Kidney (tissue), 14 donors: Measurements from ENCODE around the gene DTX4. TPM values are rescaled to one million over a fixed set of nuclear protein-coding genes. Genes with fewer than 3 reads are reported as not detected.

Source experiments
- DNase-seq, 5 donors: peaks; one replicate each; pipeline ENCODE4 v3.0.0-alpha.2; 2013 to 2020
- FAIRE-seq: peaks from 2 replicates; lab custom pipeline; 2012; peaks lifted over from hg19 to GRCh38; lab: Jason Lieb, UNC
- H3K27ac ChIP-seq, 2 donors: one replicate each; pipeline ENCODE4 v1.7.0; 2013; ENCODE audit warnings: low read depth in 2 of 2, low read length in 2 of 2, inconsistent platforms in 1 of 2
- H3K27me3 ChIP-seq: one replicate; pipeline ENCODE4 v1.7.1; 2013; ENCODE audit warnings: low read length, inconsistent platforms; ENCODE audit not compliant: control insufficient read depth, insufficient read depth
- H3K36me3 ChIP-seq, 3 donors: one replicate each; pipeline versions ENCODE4 v1.7.0 to v1.7.1; 2013; ENCODE audit warnings: low read length in 3 of 3, control low read depth in 1 of 3, inconsistent platforms in 1 of 3; ENCODE audit not compliant: insufficient read depth in 3 of 3, control insufficient read depth in 2 of 3
- H3K4me1 ChIP-seq, 3 donors: one replicate each; pipeline versions ENCODE4 v1.7.0 to v1.7.1; 2013; ENCODE audit warnings: low read length in 3 of 3, inconsistent platforms in 1 of 3, low read depth in 1 of 3; ENCODE audit not compliant: control insufficient read depth in 2 of 3, insufficient read depth in 2 of 3
- H3K4me3 ChIP-seq, 3 donors: one replicate each; pipeline versions ENCODE4 v1.7.0 to v1.8.1; 2013; ENCODE audit warnings: low read length in 3 of 3, control low read depth in 1 of 3, inconsistent platforms in 1 of 3
- H3K9ac ChIP-seq, 3 donors: one replicate each; pipeline versions ENCODE4 v1.7.0 to v1.7.1; 2013; ENCODE audit warnings: low read length in 3 of 3, control low read depth in 1 of 3, inconsistent platforms in 1 of 3
- H3K9me3 ChIP-seq, 3 donors: one replicate each; pipeline versions ENCODE4 v1.7.0 to v1.7.1; 2013; ENCODE audit warnings: low read length in 3 of 3, control low read depth in 1 of 3, inconsistent platforms in 1 of 3; ENCODE audit not compliant: control insufficient read depth in 2 of 3, insufficient read depth in 1 of 3
- intact Hi-C: fragments of 100-400 bp; cut with DNase I; formaldehyde crosslinking; loops from one replicate; pipeline ENCODE4 v1.11.1; 2022
- polyA plus RNA-seq: library from polyadenylated mRNA; stranded (reverse); fragments of 350-450 nt; fragmentation: Illumina TruSeq; extraction: RNeasy Lipid Tissue Mini Kit (QIAGEN cat#74804); gene quantifications from one replicate; pipeline ENCODE4 v1.2.3, GENCODE V29; 2014; ENCODE audit warnings: low read depth, low replicate concordance; ENCODE audit not compliant: insufficient read depth
- total RNA-seq: library from RNA; stranded (reverse); fragmentation: NEBNext Ultra II Directional; extraction: Animal tissue kit (Norgen Biotek cat#: 25700); gene quantifications from one replicate; pipeline ENCODE4 v1.2.1, GENCODE V29; 2021
- TF ChIP-seq, protein P1 (sequence below): IDR thresholded peaks from 3 replicates; pipeline ENCODE4 v1.5.1; 2012; ENCODE audit warnings: mild to moderate bottlenecking, moderate library complexity, borderline replicate concordance; ENCODE audit not compliant: insufficient read depth; ENCODE audit errors: extremely low read depth
- donor health status: control.
- donor health status: control.
- donor health status: control.
- donor health status: control.
- donor health status: control.
- donor health status: DM: yes; HTN: yes; CAD: no.
- donor health status: Normal renal cell carcinoma (clear cell type).

Gene DTX4
- total and polyA plus RNA-seq, 2 donors from 2014 or later, result 7.2 to 21.8 TPM

DNA sequence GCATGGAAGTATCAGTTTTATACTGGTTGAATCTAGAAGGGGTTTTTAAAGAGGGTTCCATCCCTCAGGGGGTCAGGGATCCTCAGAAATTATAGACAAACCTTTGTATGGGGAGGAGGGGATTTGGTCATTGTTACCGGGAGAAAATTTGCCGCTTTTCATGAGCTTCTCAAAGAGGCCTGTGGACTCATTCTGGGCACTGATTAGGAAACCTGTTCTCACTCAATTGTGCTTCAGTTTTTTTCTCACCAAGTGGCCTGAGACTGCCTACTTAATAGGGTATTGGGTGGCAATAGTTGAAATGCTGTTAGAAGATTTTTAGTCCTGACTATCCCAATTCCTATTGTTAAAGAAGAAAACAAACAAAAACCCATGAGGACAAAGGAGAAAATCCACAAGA is 26.8 kb downstream of the DTX4 start:
- peaks cover 9 to 30% (median 15%) of the 10 kb centered on the region in 3 donors for H3K36me3 ChIP-seq
- no peaks in the 10 kb centered on the region for H3K27me3 ChIP-seq
- FAIRE-seq (no peak), DNase-seq (no peak)
- H3K9me3 ChIP-seq, result no peaks in the 10 kb centered on the region
- TF ChIP-seq, protein P1, sequence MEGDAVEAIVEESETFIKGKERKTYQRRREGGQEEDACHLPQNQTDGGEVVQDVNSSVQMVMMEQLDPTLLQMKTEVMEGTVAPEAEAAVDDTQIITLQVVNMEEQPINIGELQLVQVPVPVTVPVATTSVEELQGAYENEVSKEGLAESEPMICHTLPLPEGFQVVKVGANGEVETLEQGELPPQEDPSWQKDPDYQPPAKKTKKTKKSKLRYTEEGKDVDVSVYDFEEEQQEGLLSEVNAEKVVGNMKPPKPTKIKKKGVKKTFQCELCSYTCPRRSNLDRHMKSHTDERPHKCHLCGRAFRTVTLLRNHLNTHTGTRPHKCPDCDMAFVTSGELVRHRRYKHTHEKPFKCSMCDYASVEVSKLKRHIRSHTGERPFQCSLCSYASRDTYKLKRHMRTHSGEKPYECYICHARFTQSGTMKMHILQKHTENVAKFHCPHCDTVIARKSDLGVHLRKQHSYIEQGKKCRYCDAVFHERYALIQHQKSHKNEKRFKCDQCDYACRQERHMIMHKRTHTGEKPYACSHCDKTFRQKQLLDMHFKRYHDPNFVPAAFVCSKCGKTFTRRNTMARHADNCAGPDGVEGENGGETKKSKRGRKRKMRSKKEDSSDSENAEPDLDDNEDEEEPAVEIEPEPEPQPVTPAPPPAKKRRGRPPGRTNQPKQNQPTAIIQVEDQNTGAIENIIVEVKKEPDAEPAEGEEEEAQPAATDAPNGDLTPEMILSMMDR, result no peak
- peaks cover 0 to 19% (median 11%) of the 10 kb centered on the region in 3 donors for H3K4me1 ChIP-seq
- H3K9ac ChIP-seq, result no peak overlapping the region
- H3K27ac ChIP-seq, result no peak overlapping the region
- intact Hi-C loops, result no loop called here
- H3K4me3 ChIP-seq, result no peak overlapping the region

DNA sequence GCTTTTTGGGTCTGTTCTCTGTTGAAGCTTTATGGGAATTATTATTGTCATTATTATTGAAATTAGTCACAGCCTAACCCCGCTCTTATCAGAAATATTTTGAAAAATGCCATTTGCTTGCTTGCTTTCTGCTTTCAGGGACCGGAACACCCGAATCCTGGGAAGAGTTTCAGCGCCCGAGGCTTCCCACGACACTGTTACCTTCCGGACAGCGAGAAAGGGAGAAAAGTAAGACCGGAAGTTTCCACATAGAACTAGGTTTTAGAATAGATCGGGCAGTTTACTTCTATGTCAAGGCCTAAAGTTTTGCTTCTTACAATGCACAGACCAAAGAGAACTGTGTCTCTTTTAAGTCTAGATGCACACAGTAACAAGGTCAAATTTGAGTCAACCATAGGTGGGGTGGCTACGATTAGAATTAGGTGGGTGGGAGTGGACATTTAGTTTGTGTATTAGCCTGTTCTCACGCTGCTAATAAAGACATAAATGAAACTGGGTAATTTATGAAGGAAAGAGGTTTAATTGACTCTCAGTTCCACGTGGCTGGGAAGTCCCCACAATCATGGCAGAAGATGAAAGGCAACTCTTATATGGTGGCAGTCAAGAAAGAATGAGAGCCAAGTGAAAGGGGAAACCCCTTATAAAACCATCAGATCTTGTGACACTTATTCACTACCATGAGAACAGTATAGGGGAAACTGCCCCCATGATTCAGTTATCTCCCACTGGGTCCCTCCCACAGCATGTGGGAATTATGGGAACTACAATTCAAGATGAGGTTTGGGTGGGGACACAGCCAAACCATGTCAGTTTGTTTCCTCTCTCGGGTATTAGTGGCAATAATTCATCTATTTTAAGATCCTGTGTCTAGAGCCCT is 27.9 kb downstream of the DTX4 start:
- Histone ChIP-seq H3K36me3 (peaks cover 7 to 24% (median 17%) of the 10 kb centered on the region in 3 donors), H3K27me3 (no peaks in the 10 kb centered on the region), H3K4me1 (peaks cover 0 to 19% (median 11%) of the 10 kb centered on the region in 3 donors), H3K9ac (no peak overlapping the region), H3K27ac (peak overlapping the region; percentile 2 to 37), H3K9me3 (no peaks in the 10 kb centered on the region), H3K4me3 (no peak overlapping the region)
- FAIRE-seq (no peak), DNase-seq (peak in 2 of 5 donors; percentile 41 to 68)
- intact Hi-C loops, result no loop called here
- TF ChIP-seq, protein P1, result no peak

DNA sequence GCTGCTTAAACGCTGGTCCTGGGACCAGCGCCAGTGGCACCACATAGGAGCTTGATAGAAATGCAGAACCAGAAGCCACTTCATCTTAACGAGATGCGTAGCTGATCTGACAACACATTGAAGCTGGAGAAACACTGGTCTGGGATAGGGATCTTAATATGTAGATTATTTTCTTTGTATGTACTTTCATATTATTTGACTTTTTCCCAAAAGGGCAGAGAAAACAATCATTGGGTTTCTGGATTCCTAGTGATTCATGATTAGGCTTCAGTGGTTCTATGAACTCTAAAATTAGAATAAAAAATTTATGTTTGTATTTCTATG is 28.5 kb downstream of the DTX4 start:
- TF ChIP-seq, protein P1, result no peak
- peak overlapping the region in 1 of 2 donors; percentile 37 for H3K27ac ChIP-seq
- no peak overlapping the region for H3K4me3 ChIP-seq
- peaks cover 3 to 23% (median 15%) of the 10 kb centered on the region in 3 donors for H3K36me3 ChIP-seq
- no peak overlapping the region for H3K9ac ChIP-seq
- no peaks in the 10 kb centered on the region for H3K9me3 ChIP-seq
- FAIRE-seq (no peak), DNase-seq (no peak)
- intact Hi-C loops, result no loop called here
- no peaks in the 10 kb centered on the region for H3K27me3 ChIP-seq
- H3K4me1 ChIP-seq, result peaks cover 0 to 19% (median 11%) of the 10 kb centered on the region in 3 donors
